ENCODE data around the gene METTL4.

The METTL4 gene

GRCh38 chr18:2515171-2515787 lies 56.0 kb downstream of the METTL4 start:
- no peak for DNase-seq

- no peak for DNase-seq
Observed at GRCh38 chr18:2513616-2514015, 57.7 kb downstream of the METTL4 start.

GRCh38 chr18:2512059-2512458 lies 59.2 kb downstream of the METTL4 start:
- DNase-seq = no peak

GRCh38 chr18:2511451-2511850 lies 59.9 kb downstream of the METTL4 start:
- DNase-seq = no peak

GRCh38 chr18:2510416-2510815 lies 60.9 kb downstream of the METTL4 start:
- DNase-seq = no peak

- no peak for DNase-seq
Observed at GRCh38 chr18:2508678-2509077, 62.6 kb downstream of the METTL4 start.

- no peak for DNase-seq
Observed at GRCh38 chr18:2508155-2508554, 63.1 kb downstream of the METTL4 start.

- DNase-seq = no peak
Observed at GRCh38 chr18:2504642-2505041, 66.7 kb downstream of the METTL4 start.

GRCh38 chr18:2502880-2503279 lies 68.4 kb downstream of the METTL4 start:
- DNase-seq = no peak

- no peak for DNase-seq
Observed at GRCh38 chr18:2502394-2502793, 68.9 kb downstream of the METTL4 start.

GRCh38 chr18:2497797-2498196 lies 73.5 kb downstream of the METTL4 start:
- no peak for DNase-seq

- DNase-seq = no peak
Observed at GRCh38 chr18:2495381-2495780, 75.9 kb downstream of the METTL4 start.

- no peak for DNase-seq
Observed at GRCh38 chr18:2494921-2495320, 76.4 kb downstream of the METTL4 start.
